ENCODE results near the gene SLC12A8.

Gene SLC12A8

DNA sequence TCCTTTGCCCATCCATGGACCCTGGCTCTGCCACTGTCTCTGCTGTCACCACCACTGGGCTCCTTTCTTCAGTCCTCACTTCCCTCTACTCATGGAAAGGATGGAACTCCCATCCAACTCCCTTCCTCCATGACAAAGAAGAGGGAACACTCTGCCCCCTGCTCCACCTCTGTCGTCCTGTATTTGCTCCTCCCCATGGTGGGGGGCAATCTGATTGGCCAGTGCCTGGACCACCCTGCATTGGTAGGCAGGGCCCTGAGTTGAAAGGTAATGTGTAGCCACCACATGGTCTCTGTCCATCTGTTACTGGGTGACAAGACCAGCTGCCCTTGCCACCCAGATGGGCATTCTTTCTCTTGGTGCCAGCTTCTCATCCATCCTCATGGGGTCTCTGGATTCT is 136.1 kb downstream of the SLC12A8 start:
- no peak for DNase-seq (ENCODE audit: low read depth)

- no peak for DNase-seq (ENCODE audit: low read depth)
These were observed 136.8 kb downstream of the SLC12A8 start for GRCh38 chr3:125075738-125076137.

GRCh38 chr3:125073390-125073905 is 139.1 kb downstream of the SLC12A8 start:
- DNase-seq (ENCODE audit: low read depth), result no peak

GRCh38 chr3:125072749-125073389 is 139.7 kb downstream of the SLC12A8 start:
- no peak for DNase-seq (ENCODE audit: low read depth)

DNA sequence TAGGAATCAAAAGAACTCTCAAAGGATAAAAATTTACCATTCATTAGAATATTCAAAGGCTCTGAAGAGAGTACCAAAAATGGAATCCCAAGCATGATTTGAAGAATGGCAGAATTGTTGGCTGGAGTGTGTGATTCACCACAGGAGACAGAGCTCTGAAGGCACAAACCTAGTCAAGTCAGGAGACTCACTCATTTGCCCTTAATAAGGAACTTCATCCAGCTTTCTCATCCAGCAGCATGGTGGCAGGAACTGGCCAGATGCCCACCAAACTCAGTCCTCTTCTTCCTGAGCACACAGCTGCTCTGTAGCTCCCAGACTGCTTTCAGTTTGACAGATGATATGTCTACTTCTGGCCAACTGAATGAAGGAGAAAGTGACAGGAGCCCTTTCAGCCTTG is 140.2 kb downstream of the SLC12A8 start:
- peak; percentile 48 for DNase-seq (ENCODE audit: low read depth)

GRCh38 chr3:125069968-125070745 is 142.4 kb downstream of the SLC12A8 start:
- DNase-seq (ENCODE audit: low read depth), result no peak

GRCh38 chr3:125069452-125069851 is 143.1 kb downstream of the SLC12A8 start:
- DNase-seq (ENCODE audit: low read depth), result no peak

GRCh38 chr3:125068265-125068664 is 144.3 kb downstream of the SLC12A8 start:
- DNase-seq (ENCODE audit: low read depth), result no peak

DNA sequence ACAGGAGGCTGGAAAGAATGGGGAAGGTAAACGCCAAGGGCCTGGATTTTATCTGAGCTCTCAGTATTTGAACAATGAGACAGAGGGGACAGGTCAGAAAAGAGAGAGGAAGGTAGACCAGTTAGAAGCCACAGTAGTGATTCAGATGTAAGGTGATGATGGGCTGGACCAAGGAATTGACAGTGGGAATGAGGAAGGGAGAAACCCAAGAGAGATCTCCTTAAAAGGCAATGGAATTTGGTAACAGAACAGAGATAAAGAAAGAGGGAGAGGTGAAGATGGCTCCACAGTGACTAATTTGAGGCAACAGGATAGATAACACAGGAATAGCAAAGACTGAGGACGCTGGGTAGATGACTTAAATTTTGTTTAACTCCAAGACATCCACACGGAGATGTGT is 145.3 kb downstream of the SLC12A8 start:
- DNase-seq (ENCODE audit: low read depth), result no peak

DNA sequence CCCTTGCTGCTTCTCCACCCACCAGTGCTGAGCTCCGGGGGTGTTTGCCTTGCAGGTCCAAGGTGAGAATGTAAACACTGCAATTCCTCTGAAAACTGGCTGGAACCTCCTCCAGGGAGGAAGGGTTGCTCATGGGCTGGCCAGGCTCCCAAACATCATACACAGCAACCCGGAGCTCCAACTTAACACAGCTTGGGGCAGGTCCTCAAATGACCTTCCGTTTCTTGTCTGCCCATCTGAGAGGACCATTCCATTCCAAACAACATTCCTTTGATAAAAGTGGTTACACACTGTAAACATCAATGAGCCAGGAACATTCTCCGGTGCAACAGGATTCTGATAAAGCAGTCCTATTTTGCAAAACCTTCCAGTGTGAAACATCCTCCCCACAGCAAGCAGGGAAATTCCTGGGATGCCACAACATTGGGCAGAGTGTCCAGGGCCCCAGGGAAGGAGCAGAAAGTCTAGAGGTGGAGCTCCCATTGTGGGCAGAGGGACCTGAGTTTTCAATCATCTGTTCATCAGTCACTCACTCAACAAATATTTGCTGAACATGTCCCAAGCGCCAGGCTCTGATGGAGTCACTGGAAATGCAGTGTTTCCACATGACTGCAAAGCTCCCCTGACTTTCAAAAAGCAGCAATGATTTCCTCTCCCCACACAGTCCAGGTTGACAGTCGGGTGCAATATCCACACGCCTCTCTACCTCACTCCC is 149.5 kb downstream of the SLC12A8 start:
- peak; percentile 94 for DNase-seq (ENCODE audit: low read depth)

DNA sequence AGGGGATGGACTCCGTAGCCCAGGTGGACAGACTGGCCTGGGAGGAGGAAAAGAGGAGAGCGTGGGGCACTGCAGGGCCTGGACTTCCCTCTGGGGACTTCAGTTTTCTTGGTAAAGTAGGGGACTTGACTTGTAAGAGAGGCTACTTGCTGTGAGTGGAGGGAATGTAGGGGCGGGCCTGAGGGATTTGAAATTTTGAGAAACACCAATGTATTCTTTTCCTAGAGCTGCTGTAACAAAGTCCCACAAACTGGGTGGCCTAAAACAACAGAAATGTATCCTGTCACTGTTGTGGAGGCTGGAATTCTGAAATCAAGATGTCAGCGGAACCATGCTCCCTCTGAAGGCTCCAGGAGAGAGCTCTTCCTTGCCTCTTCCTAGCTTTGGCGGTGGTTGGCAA is 150.9 kb downstream of the SLC12A8 start:
- no peak for DNase-seq (ENCODE audit: low read depth)

DNA sequence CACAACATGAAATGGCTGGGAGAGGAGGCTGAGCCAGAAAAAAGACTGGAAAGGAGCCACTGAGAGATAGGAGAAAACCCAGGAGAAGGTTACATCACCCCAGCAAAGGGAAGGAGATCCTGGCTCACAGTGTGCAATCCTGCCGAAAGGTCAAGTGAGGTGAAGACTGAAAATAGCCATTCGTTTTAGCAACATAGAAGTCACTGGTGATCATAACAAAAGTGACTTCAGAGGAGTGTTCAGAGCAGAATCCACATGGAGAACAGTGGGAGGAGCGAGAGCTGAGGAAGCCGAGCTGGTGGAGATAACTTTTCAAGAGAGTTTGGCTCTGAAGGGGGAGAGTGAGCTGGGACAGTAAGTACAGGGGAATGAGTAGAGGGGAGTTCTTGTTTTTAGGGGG is 151.4 kb downstream of the SLC12A8 start:
- DNase-seq (ENCODE audit: low read depth), result no peak

DNA sequence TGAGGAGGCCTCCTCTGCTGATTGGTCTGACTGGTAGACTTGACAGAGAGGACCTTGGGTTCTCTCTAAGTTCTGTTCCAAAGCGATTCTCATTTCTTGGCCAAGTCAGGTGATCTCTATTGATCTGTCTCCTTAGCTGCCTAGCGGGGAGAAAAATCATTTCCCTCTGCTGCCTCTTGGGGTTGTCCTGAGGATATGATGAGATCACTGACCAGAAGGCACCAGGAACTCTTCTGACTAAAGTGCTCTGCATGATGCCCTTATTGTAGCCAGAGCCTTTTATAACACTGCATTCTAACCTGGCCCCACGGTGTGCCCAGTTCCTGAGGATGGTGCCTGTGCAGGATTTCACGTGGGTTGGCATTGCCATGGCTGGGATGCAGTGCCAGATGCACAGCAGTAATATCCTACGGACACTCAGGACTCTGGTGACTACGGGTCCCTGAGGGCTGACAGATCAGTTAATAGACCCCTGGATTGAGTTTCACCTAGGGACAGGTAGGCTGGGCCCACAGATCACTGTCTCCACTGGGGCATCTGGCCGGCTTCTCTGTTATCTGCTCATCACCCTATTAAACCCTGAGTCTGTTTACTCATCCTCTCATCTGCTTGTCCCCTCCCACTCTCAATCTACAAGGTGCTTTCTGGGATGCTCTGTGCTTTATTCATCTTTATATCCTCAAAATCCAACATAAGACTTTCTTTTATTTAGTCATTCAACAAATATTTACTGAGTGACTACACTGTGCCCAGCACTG is 152.9 kb downstream of the SLC12A8 start:
- DNase-seq (ENCODE audit: low read depth), result peak; percentile 73

- DNase-seq (ENCODE audit: low read depth), result no peak
These were observed 153.6 kb downstream of the SLC12A8 start for GRCh38 chr3:125058959-125059358.

DNA sequence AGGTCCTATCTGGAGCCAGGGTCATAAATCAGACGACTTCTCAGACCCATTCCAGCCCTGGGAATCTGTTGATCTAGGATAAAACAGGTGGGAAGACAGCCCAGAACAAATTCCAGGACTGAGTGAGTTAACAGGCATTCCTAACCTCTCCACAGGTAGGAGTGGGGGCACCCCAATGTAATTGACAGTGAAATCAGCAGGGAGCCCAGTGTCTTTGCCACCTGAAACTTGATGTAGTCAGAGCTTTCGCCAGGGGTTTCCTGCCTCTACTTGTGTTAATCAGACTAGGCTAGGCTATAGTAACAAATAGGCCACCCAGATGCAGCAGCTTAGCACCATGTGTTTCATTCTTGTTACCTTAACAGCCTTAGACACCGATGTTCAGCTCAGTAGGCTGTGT is 154.0 kb downstream of the SLC12A8 start:
- DNase-seq (ENCODE audit: low read depth), result no peak

DNA sequence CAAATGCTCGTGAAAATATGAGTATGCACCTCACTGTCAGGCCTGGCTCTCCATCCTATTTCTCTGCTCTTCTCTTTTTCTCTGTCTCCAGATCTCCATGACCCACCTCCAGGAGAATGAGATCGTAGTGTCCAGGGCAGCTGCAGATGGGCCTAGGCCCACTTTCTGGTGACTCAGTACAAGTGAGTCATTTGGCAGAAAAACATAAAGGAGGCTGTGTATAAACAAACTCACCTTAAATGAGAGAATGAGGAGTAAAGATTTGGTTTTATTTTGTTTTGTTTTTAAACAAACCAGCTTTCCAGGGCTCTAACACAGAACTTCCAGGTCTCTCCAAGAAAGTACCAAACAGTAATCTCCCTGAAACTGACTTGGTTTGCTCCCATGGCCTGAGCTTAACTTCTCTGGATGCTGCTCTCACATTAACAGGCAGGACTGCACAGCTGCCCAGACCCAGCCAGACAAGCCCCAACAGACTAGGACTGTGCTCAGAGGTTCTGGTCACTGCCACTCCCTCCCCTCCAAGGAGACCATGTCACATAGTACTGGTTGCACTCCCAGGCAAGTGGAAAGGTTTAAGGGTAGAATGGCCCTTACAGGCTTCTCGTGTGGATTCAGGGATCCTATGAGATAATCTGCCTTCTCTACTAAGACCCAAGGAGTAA is 155.2 kb downstream of the SLC12A8 start:
- DNase-seq (ENCODE audit: low read depth), result peak; percentile 93

GRCh38 chr3:125055913-125056745 is 156.4 kb downstream of the SLC12A8 start, which contains the start of gene HEG1:
TSS of gene HEG1 (minus strand) at chr3:125055997. CDS start at chr3:125055890, 107 bp downstream.
- DNase-seq (ENCODE audit: low read depth), result peak; percentile 88

GRCh38 chr3:125055331-125055912 is 157.1 kb downstream of the SLC12A8 start:
- DNase-seq (ENCODE audit: low read depth), result peak; percentile 38

GRCh38 chr3:125054449-125055329 is 157.9 kb downstream of the SLC12A8 start:
- DNase-seq (ENCODE audit: low read depth), result peak; percentile 81

Measured in ELR (cell line).